Mesendoderm (in vitro differentiated cells): ENCODE measurements around the gene ITGA1.

Experiments
- DNase-seq: peaks from one replicate; pipeline ENCODE4 v3.0.0; 2013
- H2AK5ac ChIP-seq: 2 replicates; pipeline ENCODE4 v1.6.1; 2013; ENCODE audit warnings: low read length, inconsistent platforms
- H2BK120ac ChIP-seq: 2 replicates; pipeline ENCODE4 v1.6.1; 2013; ENCODE audit warnings: low read depth, mild to moderate bottlenecking, low read length, moderate library complexity, mixed read lengths
- H2BK15ac ChIP-seq: replicated peaks from 2 replicates; pipeline ENCODE4 v1.6.1; 2013; ENCODE audit warnings: low read depth, mild to moderate bottlenecking, moderate library complexity
- H2BK5ac ChIP-seq: 2 replicates; pipeline ENCODE4 v1.6.1; 2013; ENCODE audit warnings: low read length, inconsistent platforms
- H3K18ac ChIP-seq: 2 replicates; pipeline ENCODE4 v1.6.1; 2013; ENCODE audit warnings: mild to moderate bottlenecking, low read length, mixed read lengths
- H3K23ac ChIP-seq: one replicate; pipeline ENCODE4 v1.6.1; 2013; ENCODE audit warnings: low read length
- H3K27ac ChIP-seq: 2 replicates; pipeline ENCODE4 v1.5.1; 2013; ENCODE audit warnings: low read depth, mild to moderate bottlenecking, inconsistent platforms, low read length, moderate library complexity
- H3K27me3 ChIP-seq: 2 replicates; pipeline ENCODE4 v1.6.1; 2013; ENCODE audit warnings: low read length, control low read depth, mild to moderate bottlenecking, inconsistent platforms; ENCODE audit not compliant: insufficient read depth, poor library complexity
- H3K36me3 ChIP-seq: 2 replicates; pipeline ENCODE4 v1.6.1; 2013; ENCODE audit warnings: low read length, inconsistent platforms; ENCODE audit not compliant: control insufficient read depth, insufficient read depth
- H3K4ac ChIP-seq: one replicate; pipeline ENCODE4 v1.6.1; 2013; ENCODE audit warnings: low read depth, mild to moderate bottlenecking, low read length, moderate library complexity
- H3K4me1 ChIP-seq: 2 replicates; pipeline ENCODE4 v1.6.1; 2013; ENCODE audit warnings: low read depth, low read length, inconsistent platforms; ENCODE audit not compliant: control insufficient read depth
- H3K4me2 ChIP-seq: 2 replicates; pipeline ENCODE4 v1.6.1; 2013; ENCODE audit warnings: low read length
- H3K4me3 ChIP-seq: 2 replicates; pipeline ENCODE4 v1.5.1; 2013; ENCODE audit warnings: mild to moderate bottlenecking, low read length
- H3K56ac ChIP-seq: one replicate; pipeline ENCODE4 v1.6.1; 2013; ENCODE audit warnings: low read length
- H3K79me1 ChIP-seq: 2 replicates; pipeline ENCODE4 v1.6.1; 2013; ENCODE audit warnings: low read length, inconsistent platforms
- H3K79me2 ChIP-seq: 2 replicates; pipeline ENCODE4 v1.6.1; 2013; ENCODE audit warnings: mild to moderate bottlenecking, low read length; ENCODE audit not compliant: control insufficient read depth, insufficient read depth
- H3K9ac ChIP-seq: 2 replicates; pipeline ENCODE4 v1.6.1; 2013; ENCODE audit warnings: low read length, inconsistent platforms
- H4K5ac ChIP-seq: one replicate; pipeline ENCODE4 v1.6.1; 2013; ENCODE audit warnings: low read length
- H4K8ac ChIP-seq: one replicate; pipeline ENCODE4 v1.6.1; 2013; ENCODE audit warnings: low read depth, mild to moderate bottlenecking, control low read depth, low read length, moderate library complexity
- WGBS: extraction: QIAGEN DNeasy Blood & Tissue Kit; methylation state at CpG from one replicate; pipeline ENCODE4 v1.1.7; 2013; ENCODE audit warnings: low lambda C conversion rate, missing lambda C conversion rate; ENCODE audit not compliant: insufficient coverage; ENCODE audit errors: extremely low coverage; 5-methylcytosine and 5-hydroxymethylcytosine counted together

Gene ITGA1

DNA sequence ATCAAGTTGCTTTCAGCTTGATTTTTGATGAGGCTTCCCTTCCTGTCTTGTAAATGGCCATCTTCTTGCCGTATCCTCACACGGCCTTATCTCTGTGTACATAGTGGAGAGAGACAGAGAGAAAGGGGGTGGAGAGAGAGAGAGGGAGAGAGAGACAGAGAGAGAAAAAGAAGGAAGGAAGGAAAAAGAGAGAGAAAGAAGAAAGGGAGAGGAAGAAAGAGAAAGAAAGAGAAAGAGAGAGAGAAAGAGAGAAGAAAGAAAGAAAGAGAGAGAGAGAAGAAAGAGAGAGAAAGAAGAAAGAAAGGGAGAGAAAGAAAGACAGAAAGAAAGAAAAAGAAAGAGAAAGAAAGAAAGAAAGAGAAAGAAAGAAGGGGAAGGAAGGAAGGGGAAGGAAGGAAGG lies 46.6 kb downstream of the ITGA1 start:
- no peak overlapping the region for H4K8ac ChIP-seq
- H3K9ac ChIP-seq: no peak overlapping the region
- H2AK5ac ChIP-seq: no peak overlapping the region
- H3K79me1 ChIP-seq: no peaks in the 10 kb centered on the region
- WGBS: no CpG with 5 or more reads among the region's 2 CpGs
- H3K56ac ChIP-seq: no peak overlapping the region
- H2BK15ac ChIP-seq: no peak overlapping the region
- no peak overlapping the region for H3K4me2 ChIP-seq
- DNase-seq: no peak
- no peak overlapping the region for H3K18ac ChIP-seq
- H3K4ac ChIP-seq: no peak overlapping the region
- no peak overlapping the region for H2BK5ac ChIP-seq
- no peak overlapping the region for H3K4me3 ChIP-seq
- no peaks in the 10 kb centered on the region for H3K4me1 ChIP-seq
- no peak overlapping the region for H4K5ac ChIP-seq
- H3K36me3 ChIP-seq: no peaks in the 10 kb centered on the region
- H3K79me2 ChIP-seq: no peaks in the 10 kb centered on the region
- H3K27me3 ChIP-seq: no peaks in the 10 kb centered on the region
- H3K27ac ChIP-seq: no peak overlapping the region
- H3K23ac ChIP-seq: no peak overlapping the region
- H2BK120ac ChIP-seq: no peak overlapping the region

DNA sequence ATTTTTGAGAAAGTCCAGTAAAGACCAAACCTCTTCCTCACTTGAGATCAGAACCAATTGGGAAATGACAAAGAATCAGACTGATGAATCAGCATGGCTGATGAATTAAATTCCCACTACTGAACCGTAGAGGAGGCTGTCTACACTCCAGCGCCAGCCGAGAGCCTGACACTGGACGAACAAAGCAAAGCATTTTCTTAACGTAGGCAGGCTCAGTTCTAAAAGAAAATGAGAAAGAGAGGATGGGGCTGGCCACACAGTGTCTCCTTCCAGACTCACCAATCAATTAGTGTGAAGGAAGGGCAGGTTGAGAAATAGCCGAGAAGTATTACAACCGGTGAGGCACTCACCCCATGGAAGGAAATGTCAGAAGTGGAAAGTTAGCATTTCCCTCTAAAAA lies 49.4 kb downstream of the ITGA1 start:
- Histone ChIP-seq H2BK15ac (no peak overlapping the region), H3K56ac (no peak overlapping the region), H3K18ac (no peak overlapping the region), H3K4me1 (no peaks in the 10 kb centered on the region), H3K79me1 (no peaks in the 10 kb centered on the region), H3K79me2 (no peaks in the 10 kb centered on the region), H2BK120ac (no peak overlapping the region), H2BK5ac (no peak overlapping the region), H3K23ac (no peak overlapping the region), H3K27ac (no peak overlapping the region), H4K5ac (no peak overlapping the region), H3K4me3 (no peak overlapping the region), H3K36me3 (no peaks in the 10 kb centered on the region), H3K27me3 (no peaks in the 10 kb centered on the region), H2AK5ac (no peak overlapping the region), H3K4ac (no peak overlapping the region), H3K4me2 (no peak overlapping the region), H3K9ac (no peak overlapping the region), H4K8ac (no peak overlapping the region)
- no CpG with 5 or more reads among the region's 7 CpGs for WGBS
- no peak for DNase-seq

DNA sequence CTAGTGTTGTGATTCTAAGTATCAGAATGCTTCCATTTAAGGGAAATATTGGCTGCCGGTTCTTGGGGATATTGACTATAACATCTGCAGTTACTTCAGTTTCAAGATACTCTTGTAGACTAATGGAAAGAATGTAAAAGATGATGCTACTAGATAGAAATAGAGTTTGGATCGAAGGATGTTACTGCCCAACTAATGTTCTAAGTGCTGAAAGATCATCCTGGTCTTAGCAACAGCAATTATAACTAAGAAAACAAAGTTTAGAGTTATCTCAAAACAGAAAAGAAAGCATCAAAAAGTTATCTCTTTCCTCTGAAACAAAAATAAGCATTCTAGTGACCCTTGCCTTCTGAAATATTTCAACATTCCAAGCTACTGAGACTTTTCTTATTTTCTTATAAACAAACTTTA lies 49.9 kb downstream of the ITGA1 start:
- H4K5ac ChIP-seq: no peak overlapping the region
- H3K4me3 ChIP-seq: no peak overlapping the region
- H2BK120ac ChIP-seq: no peak overlapping the region
- no peak overlapping the region for H3K4me2 ChIP-seq
- H4K8ac ChIP-seq: no peak overlapping the region
- H3K79me2 ChIP-seq: no peaks in the 10 kb centered on the region
- H3K4me1 ChIP-seq: no peaks in the 10 kb centered on the region
- no peaks in the 10 kb centered on the region for H3K36me3 ChIP-seq
- H3K79me1 ChIP-seq: no peaks in the 10 kb centered on the region
- WGBS: no CpG with 5 or more reads among the region's 2 CpGs
- H3K27me3 ChIP-seq: no peaks in the 10 kb centered on the region
- H3K18ac ChIP-seq: no peak overlapping the region
- no peak overlapping the region for H2BK5ac ChIP-seq
- no peak overlapping the region for H3K4ac ChIP-seq
- H3K23ac ChIP-seq: no peak overlapping the region
- no peak overlapping the region for H2AK5ac ChIP-seq
- no peak for DNase-seq
- no peak overlapping the region for H2BK15ac ChIP-seq
- H3K9ac ChIP-seq: no peak overlapping the region
- no peak overlapping the region for H3K27ac ChIP-seq
- no peak overlapping the region for H3K56ac ChIP-seq

DNA sequence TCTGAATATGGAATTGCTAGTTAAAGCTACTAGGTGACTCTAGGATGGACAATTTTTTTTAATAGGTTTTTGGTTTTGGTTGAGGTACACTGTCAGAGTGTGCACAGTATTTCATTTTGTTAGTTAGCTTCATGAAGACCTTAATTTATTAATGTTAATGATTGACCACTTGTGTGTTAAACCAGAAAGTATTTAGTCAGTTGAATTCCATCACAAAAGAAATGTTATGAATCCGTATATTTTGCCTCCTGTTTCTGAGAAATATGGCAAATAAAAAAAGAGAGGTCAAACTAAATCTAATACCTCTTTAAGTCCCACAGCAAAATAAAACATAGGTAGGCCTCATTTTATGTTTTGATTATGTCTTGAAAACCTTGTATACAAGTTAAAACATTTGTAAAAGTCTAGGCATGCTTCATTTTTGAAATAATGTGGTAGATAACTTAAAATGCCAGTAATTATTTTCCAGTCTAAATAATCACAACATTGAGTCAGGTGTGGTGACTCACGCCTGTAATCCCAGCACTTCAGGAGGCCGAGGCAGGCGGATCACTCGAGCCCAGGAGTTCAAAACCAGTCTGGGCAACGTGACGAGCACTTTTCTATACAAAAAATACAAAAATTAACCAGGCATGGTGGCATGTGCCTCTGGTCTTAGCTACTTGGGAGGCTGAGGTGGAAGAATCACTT lies 50.8 kb downstream of the ITGA1 start:
- Histone ChIP-seq H2BK5ac (no peak overlapping the region), H3K4me3 (no peak overlapping the region), H3K27ac (no peak overlapping the region), H3K18ac (no peak overlapping the region), H4K8ac (no peak overlapping the region), H3K4me2 (no peak overlapping the region), H2BK15ac (no peak overlapping the region), H3K36me3 (no peaks in the 10 kb centered on the region), H3K79me1 (no peaks in the 10 kb centered on the region), H3K79me2 (no peaks in the 10 kb centered on the region), H3K27me3 (no peaks in the 10 kb centered on the region), H2AK5ac (no peak overlapping the region), H3K4me1 (no peaks in the 10 kb centered on the region), H3K4ac (no peak overlapping the region), H3K56ac (no peak overlapping the region), H2BK120ac (no peak overlapping the region), H3K9ac (no peak overlapping the region), H4K5ac (no peak overlapping the region), H3K23ac (no peak overlapping the region)
- DNase-seq: no peak
- WGBS: no CpG with 5 or more reads among the region's 7 CpGs

DNA sequence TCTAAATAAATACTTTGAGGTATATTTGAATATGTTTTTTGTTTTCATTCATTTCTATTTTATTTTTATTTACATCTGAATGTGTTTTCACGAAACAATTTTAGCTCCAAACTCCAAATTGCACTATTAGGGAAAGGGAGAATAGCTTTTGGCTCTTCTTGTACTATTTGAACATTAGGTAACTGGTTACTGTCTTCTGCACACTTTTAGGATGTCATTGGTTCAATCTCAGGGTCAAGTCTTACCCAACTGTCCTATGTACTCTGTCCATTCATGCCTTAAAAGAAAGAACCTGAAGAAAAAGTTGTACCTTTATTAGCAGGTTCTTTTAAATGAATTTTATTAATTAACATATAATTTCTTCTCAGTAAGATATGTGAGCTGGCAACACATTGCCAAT lies 51.6 kb downstream of the ITGA1 start:
- Histone ChIP-seq H4K8ac (no peak overlapping the region), H3K18ac (no peak overlapping the region), H3K9ac (no peak overlapping the region), H2AK5ac (no peak overlapping the region), H3K79me2 (no peaks in the 10 kb centered on the region), H3K4me3 (no peak overlapping the region), H3K4me1 (no peaks in the 10 kb centered on the region), H2BK5ac (no peak overlapping the region), H3K56ac (no peak overlapping the region), H3K23ac (no peak overlapping the region), H3K4ac (no peak overlapping the region), H3K27ac (no peak overlapping the region), H2BK120ac (no peak overlapping the region), H3K27me3 (no peaks in the 10 kb centered on the region), H3K79me1 (no peaks in the 10 kb centered on the region), H3K4me2 (no peak overlapping the region), H3K36me3 (no peaks in the 10 kb centered on the region), H2BK15ac (no peak overlapping the region), H4K5ac (no peak overlapping the region)
- no peak for DNase-seq
- WGBS: no CpG with 5 or more reads among the region's 1 CpG
